NCI-H524 treated with DMSO at 0.1 percent for 48 hours (cell line): Measurements from ENCODE around the gene KIZ.

Experiments
- DNase-seq: peaks from one replicate; lab custom pipeline; 2025; lab: John Stamatoyannopoulos, UW

KIZ gene, protein sequence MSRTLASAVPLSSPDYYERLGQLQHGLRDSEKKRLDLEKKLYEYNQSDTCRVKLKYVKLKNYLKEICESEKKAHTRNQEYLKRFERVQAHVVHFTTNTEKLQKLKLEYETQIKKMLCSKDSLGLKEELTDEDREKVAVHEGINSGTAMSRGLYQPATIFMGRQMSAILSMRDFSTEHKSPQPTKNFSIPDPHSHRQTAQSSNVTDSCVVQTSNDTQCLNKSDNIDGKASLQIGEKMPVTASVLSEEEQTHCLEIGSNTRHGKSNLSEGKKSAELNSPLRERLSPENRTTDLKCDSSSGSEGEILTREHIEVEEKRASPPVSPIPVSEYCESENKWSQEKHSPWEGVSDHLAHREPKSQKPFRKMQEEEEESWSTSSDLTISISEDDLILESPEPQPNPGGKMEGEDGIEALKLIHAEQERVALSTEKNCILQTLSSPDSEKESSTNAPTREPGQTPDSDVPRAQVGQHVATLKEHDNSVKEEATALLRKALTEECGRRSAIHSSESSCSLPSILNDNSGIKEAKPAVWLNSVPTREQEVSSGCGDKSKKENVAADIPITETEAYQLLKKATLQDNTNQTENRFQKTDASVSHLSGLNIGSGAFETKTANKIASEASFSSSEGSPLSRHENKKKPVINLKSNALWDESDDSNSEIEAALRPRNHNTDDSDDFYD

DNA sequence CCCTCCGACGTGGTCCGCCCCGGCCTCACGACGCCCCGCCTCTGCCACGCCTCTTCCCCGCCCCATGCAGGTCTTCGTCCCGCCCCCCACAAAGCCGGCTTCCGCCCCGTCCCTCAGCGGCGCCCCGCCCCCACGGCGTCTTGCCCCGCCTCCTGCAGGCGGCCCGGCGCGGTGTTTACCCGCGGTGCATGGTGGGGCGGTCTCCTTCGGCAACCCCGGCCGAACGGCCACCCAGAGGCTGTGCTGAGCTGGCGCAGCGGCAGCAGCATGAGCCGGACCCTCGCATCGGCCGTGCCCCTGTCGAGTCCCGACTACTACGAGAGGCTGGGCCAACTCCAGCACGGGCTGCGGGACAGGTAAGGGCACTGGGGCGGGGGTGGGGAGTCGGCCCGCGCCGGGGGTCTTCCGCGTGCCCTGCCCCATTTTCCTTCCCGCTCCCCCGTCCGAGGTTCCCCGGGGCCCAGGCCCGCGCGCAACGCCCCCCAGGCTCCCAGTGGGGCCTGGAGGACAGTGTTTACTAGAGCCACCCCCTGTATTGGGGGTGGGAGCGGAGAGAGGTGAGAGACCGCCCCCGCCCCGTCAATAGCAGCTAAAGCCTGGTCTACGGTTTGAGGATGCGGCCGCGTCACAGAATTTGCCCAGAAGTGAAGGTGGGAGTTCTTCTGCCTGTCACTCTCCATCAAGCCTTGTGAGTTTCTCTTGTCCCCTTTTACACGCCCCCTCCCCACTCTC, at the start of gene KIZ:
Gene KIZ (plus strand): TSS at position 234 of the 732 bp plus-strand sequence. CDS start 34 bp downstream, at position 268.
- DNase-seq: peak; percentile 42

DNA sequence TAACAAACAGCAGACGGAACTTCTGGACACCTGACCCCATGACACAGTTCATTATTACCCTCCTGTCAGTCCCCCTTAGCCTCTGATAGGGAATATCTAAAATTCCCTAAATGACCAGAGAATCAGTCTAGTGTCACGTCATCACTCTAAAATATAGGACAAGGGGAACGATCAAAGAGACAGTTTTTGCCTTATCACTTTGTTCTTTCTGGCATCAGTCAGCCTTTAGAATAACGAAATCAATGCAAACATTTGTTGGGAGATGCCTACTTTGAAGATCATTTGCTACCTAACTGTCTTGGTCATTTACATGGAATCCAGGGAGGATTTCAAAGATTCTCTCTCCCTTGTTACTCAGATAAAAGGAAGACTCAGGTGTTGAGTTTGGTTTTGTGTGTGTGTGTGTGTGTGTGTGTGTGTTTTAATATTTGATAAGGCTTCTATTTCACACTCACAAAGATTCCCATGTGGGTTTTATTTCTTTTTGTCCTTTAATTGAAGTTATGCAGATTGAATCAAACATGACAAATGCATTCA, 48.0 kb upstream of the KIZ start:
- no peak for DNase-seq

DNA sequence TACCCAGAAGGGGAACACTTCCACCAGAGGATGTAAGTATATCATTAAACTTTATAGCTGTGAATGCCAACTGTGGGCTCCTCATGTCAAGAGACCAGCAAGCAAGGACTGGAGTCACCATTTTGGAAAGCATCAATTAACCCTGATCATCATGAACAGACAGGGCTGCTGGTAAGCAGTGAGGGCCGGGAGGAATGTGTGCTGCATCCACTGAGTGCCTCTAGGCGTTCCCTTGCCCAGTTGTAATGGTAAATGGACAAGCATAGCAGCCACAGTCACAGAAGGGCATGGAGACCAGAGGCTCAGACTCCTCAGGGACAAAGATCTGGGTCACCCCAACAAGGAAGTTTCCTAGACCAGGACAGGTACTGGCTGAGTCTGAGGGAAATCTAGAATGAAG, 43.3 kb upstream of the KIZ start:
- no peak for DNase-seq

DNA sequence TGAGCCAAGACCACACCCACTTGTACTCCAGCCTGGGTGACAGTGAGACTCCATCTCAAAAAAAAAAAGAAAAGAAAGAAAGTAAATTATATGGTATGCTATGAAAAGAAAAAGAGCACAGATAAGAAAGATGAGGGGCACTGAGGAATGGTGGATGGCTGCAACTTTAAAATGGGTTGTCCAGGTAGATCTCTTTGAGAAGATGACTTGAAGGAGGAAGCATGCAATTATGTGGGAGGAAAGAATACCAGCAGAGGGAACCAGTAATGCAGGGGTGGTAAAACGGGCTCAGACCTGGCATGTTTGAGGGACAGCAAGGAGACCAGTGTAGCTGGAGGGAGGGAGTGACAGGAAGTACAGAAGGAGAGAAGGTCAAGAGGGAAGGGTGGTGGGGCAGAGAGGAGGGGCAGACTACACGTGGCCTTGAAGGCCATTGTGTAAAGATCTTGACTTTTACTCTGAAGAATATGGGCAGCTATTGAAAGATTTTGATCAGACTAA, 42.0 kb upstream of the KIZ start:
- DNase-seq: no peak

DNA sequence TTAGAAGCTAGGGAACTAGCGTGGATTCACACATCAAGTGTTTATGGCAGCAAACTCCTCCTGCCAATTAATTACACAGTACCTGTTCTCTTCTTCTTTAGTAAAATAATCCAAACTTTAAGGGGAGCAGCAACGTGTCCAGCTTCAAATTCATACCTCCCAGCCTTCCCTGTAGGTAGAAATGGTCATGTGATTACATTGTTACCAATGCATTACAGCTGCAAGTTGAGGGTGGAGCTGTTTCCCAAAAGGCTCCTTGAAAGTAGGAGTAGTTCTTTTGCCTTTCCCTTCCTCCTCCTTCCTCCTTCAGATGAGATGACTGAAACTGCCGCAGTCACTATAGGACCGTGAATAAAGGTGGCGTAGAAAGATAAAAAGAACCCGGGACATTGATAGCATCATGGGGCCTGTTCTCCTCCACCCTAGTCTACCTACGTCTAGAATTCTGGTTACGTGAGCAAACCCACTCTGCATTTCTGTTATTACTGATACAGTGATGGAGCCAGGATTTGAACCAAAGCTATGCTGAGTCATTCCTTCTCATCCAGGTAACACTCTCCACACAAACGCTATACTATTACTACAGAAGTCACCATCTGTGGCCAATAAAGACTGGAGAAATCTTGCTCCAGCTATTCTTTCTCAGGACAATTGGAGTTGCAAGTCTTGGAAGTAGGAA, 37.9 kb upstream of the KIZ start:
- no peak for DNase-seq

DNA sequence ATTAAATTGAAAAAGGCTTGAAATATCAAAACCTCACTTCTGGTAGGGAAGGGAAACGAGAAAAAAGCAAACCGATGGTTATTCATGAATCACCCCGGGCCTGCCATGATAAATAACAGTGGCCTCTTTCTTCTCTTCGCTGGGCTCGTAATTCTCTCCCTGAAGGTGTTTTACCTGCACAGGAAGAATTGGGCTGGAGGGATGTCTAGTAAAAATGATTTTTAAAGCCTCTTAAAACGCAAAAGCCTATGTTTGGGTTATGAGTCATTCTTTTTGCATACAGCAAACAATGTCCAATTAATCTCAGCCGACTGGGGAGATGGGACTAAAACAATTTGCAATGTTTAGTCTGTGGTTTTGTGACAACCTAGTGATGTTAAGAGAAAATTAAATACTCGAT, 36.5 kb upstream of the KIZ start:
- DNase-seq: no peak

DNA sequence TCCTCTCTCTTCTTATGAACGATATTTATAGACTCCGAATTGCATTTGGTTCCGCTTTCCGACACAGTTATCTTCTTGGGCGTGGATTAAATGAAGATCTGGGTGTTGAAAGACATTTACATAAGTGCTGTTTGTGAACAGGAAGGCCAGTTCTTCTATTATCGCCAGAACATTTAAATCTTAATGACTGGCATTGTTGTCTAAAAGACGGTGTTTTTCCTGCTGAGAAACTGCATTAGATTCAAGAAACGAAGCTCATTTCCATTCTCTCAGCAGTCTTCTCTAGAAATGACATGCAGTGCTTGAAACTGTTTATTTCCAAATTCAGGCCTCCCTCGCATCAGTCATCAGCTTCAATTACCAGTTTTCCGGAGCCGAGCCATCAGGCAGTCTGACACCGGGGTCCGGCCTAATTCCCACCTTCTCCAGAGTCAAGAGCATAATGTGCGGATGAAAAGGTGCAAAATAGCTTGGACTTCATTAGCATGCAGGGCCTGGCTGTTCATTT, 35.7 kb upstream of the KIZ start:
- DNase-seq: no peak

DNA sequence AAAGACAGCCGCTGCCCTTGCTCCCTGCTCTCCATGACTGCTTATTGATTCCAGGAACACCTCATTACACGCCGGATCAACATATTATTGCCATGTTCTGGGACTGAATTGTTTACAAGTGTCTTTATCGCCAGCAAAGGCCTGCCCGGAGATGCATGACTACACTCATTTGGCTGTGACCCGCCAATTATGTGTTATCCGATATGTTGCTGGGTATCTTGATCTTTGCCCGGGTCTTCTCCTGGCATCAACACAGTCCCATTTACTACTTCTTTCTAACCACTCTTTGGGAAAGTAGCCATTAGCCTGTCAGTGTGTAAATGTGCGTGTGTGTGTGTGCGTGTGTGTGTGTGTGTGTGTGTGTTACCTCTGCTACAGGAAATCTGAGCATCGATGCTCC, 35.2 kb upstream of the KIZ start:
- no peak for DNase-seq

DNA sequence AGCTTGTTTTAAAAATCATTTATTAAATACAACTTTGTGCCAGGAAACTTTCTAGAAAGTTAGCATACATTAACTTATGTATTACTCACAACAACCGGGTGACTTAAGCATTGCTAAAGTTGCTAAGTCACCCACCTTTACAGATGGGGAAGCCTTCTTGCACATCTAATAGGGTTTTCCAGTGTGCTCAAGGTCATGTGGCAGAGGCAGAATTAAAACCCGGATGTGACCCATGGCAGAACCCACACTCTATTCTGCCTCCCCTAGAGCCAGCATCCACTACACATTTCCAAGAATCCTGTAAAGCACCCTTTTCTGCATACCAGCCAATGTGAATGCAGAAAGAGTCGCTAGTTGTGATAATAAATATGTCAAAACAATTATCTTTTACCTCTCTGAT, 33.1 kb upstream of the KIZ start:
- no peak for DNase-seq

DNA sequence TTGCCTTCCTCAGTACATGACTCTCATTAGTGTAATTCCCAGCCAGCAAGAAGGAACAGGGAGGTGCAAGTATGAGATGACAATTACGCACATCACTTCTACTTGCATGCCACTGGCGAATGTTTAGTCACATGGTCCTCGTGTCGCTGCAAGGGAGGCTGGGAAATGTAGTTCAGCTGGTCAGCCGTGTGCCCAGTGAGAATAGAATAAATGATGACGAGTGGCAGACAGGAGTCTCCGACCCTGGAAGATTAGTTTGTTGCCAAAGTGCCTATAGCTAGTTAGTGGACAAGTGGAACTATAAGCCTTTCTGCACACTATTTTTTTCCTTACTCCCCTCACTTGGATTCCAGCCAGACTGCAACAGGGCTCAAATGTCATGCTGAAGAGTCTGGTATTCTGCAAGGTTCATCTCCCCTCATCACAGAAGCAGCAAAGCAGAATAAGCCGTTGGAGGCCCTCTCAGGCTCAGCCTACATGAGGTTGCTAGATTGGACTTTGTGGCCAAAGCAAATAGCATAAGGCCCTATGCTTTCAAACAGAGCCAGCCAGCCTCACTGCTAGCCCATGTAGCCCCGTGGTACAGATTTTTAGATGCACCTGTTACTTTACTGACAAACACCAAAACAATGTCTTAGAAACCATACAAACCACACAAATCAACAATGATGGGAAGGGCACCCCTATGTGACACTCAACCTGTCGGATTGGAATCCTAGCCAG, 29.4 kb upstream of the KIZ start:
- peak; percentile 49 for DNase-seq

DNA sequence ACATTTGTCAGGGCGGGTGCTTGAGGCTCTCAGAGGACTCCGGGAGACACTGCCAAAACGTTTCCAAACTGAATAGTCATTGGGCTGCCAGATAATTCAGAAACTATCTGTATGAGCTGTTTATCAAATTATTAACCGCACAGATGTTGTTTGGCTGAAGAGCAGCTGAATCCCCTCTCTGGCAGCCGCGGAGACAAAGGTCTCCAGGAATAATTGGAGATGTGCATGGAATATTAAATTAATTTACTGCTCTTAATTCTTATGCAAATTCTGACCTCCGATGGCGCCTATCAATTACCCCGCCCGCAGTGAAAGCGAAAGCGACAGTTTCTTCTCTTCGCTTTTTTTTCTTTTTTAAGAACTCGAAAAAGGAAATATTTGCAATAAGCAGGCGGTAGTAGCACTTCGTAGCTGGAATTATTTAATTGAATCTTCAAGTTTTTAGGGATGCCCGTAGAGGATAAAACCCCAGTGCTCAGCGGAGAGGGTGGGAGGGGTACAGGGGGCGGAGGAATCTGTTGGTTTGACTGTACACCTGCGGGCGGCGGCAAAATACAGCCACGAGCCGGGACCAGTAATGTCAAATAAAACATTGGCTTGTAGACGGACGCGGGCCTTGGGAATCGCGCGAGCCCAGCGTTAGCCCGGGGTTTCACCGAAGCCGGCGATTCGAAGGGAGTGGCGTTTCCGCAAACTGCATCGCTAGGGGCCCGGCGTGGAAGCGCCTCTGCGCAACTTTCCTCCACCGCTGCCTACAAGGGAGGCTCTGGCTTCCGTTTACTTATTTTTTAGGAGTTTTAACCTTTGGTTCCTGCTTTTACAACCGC, 25.9 kb upstream of the KIZ start:
- DNase-seq: peak; percentile 16

DNA sequence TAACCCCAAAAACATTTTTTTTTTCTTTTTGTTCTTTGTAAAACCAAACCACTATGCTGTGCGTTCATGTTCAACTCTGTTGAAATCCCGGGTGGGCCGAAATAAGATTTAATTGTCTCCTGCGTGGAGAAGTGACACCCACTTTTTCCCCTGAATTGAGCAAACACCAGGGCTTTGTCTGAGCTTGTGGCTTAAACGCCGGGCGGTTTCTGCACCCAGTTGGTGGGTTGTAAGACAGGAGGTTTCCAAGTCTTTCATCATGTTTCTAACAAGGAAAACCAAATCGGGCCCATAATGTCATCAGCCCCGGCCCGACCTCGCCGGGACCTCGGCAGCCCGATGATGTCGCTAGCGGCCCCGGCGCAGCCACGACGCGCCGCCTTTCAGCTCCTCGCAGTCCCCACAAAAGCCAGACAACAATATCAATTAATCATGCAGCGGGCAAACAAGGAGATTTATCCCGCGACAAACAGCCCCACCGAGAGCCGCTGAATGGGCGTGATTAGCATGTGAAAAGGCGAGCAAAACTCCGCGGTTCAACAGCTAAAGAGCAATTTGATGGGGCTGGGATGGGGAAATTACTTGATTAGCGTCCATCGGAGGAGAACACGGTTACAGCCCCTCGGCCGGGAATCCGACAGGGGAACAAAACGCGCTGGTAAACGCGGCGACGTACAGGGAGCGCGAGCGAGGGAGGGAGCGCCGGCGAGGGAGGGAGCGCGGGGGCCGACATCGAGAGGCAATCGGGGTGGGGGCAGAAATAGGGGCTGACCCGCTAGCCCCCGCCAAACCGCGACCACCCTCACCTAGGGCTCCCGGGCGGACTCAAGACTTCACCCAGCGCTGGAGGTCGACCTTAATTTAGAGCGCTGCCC, 25.1 kb upstream of the KIZ start:
- DNase-seq: no peak

DNA sequence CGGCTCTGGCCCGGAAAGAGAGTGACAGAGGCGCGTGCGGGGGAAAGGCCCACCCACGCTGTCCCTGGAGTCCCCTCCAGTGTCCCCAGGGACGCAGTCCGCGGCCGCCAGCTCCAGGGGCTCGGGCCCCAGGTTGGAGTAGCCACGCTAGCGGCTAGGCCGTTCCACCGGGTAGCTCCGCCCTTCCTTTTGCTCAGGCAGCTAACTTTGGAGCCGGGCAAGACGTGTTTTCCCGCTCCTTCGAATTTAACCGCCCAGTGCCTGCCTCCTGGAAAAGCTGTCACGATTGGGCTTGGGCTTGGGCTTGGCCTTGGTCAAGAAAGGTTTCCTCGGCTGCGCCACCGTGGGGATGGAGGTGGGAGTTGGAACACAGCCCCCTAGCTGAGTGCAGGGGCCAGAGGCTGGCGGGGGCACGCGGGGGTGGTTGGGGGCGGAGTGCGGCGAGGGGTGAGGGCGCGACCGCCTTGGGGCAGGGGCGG, 24.4 kb upstream of the KIZ start:
- DNase-seq: peak; percentile 20

DNA sequence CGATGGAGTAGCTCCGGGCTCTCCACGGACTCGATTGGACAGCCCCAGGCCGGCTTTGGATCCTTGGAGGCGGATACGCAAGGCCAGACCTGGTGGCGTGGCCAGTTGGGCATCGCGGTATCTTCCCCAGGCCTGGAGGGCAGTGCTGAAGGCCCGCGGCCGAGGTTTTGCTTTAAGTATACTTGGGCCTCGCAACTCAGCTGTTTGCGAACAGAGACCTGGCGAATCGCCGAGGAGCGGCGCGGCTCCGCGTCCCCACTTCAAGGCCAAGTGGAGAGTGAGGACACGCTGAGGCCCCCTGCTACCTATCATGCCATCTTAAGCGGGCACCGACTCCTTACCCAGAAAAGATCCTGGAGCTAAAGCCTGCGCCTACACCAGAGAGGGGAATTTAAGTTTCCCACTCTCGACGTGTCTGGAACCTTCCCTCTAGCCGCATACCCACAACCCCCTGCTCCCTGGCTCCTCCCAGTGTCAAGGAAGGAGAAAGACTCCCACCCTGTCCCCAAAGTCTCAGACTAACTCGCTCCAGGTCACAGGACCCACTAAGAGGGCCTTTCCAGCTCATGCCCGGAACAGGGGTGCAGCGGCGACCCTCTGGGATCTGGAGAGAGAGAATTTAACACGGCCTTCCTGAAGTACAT, 23.8 kb upstream of the KIZ start:
- no peak for DNase-seq

DNA sequence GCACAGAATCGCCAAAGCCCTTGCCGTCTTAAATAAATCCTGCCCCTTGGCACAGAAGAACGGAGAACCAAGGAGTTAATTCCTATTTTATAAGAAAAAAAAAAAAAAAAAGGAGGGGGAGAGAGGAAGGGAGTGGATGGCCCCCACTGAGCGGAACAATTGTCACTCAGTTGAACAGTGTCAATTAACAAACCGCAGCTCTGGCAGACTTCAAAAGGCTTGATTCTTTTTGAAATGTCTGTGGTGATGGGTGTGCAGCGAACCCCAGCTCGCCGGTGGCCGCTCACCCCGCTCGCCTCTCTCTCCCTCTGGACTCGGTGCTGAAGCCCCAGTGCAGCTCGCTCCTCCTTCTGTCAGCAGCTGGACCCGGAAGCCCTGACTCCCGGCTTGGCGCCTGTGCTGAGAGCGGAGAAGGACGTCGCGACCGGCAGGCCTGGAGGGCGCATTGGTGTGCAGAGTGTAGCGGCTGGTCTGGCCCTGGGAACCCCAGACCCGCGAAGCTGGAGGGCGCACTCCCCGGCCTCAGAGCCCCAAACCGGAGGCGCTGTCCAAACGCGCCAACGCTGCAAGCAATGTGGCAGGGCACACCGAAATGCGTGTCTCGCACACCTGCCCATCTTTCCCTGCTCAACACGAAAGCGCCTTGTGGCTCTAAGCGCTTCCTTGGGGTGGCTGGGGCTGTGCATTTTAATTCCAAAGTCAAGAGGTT, 23.1 kb upstream of the KIZ start:
- DNase-seq: no peak

DNA sequence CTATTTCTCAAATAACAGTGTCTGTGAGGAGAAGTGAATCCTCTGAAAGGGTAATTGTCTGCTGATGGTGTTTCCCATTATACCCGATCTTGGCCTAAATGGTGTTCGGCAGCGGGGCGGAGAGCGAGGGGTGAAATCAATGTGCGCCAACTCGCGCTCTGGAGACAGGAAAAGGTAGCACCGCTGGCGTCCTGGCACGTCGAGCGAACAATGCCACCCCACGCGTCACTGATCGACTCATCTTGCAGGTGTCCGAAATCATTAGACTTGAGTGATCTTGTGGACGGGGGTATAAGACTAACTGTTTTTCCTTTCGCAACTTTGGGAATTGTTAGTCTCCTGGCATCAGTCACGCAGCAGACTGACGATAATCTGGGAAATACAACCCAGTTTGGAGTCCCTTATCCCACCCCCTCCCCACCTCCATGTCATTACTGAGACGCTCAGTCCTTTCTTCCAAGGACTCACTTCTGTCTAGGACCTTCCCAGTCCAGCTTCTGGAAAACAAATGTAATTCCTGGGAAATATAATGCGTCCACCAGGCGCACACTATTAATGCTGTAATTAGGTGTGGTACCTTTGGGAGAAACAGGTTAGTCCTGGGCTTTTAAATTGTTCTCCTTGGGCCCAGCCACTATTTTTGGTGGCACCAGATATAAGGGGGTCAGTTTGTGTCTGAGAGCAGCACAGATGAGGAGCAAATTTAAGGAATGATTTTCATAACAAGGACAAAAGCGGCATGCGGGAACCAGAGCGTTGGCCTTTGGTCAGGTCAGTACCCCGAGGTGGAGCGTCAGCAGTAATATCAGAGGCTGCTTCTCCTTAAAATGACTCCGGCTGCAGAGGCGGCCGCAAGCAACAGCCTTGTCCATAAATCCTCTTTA, 22.1 kb upstream of the KIZ start:
- no peak for DNase-seq

DNA sequence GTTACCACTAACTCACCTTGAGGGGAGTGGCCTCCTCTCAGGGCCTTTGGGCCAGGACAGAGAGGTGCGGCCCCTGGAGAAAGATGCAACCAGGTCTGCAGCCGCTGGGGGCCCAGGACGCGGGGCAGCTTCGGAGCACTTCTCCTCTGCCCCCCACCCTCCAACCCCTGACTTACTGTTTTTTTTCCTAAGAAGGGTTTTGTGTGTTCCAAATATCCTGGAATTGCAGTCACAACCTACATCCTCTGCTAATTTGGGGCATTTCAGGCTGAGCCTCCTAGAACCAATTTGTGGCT, 21.5 kb upstream of the KIZ start:
- no peak for DNase-seq
